Stimulated activated CD8-positive, alpha-beta memory T cell treated with anti-CD3 and anti-CD28 coated beads, Interleukin-15, amount 100 ng/mL, for 1 hour (primary cell): ENCODE measurements around the gene RPTOR.
A peak's percentile ranks its signal among the peaks of the same experiment; 100 is the strongest.

ENCODE experiments used
- DNase-seq: peaks from one replicate; pipeline ENCODE4 v3.0.0-alpha.2; 2020; ENCODE audit warnings: low read depth

The RPTOR gene

DNA sequence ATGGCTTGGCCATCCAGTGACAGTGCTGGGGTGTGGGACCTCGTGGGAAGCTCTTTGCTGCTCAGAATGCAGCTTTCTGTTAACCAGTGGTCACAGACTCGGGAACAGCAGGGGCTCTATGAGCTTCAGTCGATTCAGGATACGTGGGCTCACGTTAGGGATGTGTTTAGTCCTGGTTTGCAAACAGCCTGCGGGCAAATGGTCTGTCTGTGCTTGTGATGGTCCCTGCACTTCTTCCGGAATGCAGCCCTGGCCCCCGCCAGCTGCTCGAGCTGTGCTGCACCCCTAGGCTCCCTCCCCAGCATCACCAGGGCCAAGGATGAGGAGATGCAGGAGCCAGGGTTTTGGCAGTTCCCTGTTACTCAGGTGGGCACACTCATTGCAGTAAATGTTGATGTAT is 274.2 kb downstream of the RPTOR start:
- no peak for DNase-seq

DNA sequence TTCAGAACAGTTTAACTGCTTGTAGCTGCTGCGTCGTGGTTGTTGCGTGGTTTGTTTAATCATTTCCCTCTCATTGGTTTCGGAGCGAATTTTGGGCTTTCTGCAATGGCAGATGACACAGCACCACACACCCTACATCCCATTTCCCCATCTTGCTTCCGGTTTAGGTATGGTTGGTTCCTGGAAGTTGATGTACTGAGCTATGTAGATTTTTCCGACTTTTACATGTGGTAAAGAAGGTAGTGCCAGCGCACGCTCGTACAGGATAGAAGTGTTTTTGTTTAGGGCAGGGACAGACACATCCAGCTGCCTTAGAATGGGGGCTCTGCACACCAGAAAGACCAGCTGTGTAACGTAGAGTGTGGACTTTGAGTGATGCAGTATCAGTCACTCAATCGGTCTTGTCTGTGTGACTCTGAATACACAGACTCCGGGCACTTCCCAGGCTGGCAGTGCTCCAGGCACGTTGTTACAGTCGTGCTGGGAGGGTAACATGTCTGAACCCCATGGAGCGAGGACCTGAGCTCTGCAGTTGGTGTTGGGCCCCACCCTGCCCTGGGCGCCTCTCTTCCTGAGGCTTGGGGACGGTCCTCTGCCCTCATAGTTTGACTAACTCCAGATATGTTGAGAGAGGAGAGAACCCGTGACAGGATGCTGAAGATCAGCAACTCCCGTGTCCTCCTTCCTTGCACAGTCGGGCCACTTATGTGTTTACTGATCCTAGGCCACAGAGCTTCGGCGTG is 275.0 kb downstream of the RPTOR start:
- DNase-seq = no peak

DNA sequence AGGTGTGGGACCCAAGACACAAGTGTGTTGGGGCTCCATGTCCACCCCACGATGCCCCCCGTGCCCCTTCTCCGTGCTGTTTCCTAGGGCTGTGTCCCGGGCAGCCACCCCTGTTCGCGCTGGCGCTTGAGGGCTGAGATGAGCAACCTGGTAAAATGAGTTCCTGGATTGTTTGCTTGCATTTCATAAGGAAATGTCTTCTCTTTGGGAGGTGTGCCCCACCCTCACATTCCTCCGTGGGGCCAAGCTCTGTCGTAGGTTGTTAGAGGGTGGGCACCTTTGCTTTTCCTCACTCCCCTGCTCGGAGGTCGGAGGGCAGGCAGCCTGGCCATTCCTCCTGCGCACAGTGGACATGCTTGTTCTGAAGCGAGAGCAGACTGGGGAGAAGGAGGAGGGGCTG is 275.7 kb downstream of the RPTOR start:
- no peak for DNase-seq

DNA sequence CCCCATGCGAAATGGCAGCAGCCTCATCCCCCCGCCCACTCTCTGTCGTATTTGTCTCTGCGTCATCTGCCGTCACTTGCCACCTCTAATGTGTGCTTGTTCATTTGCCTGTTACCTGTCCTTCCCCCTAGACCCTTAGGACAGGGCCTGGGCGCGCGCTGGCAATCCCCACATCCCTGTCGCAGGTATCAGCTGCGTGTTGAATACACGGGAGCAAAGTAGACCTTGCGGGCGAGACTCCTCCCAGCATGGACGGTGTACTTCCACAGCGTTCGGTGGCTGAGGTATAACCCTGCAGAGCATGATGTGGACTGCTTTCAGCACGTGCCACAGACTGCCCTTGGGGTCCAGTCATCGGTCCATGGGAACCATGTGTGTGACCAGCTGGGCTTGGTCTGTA is 276.9 kb downstream of the RPTOR start:
- no peak for DNase-seq

DNA sequence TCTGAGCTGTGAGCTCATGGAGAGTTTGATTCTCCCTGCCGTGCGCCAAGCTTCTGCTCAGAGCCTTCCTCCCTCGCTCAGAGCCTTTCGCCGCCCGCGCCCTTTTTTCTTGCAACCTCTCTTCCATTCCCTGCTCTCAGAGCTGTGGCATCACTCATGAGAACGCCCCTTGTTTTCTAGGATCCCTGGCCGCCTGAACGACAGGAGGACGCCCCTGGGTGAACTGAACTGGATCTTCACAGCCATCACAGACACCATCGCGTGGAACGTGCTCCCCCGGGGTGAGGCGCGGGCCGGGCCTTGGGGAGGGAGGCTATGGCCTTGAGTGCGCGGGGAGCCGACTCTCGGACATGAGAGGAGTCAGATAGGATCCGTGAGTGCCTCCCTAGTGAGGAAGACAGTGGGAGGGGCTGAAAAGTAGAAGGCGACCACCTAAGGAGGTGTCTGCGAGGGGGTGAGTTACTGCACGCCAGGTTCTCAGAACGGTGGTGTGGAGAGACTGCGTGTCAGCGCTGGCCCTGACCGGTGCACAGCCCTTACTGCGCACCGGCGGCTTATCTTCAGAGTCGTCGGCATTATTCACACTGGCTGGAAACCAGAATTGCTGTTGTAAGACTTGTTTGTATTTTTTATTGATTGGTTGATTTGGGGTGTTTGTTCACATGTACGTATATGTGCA is 277.5 kb downstream of the RPTOR start:
- DNase-seq = no peak

DNA sequence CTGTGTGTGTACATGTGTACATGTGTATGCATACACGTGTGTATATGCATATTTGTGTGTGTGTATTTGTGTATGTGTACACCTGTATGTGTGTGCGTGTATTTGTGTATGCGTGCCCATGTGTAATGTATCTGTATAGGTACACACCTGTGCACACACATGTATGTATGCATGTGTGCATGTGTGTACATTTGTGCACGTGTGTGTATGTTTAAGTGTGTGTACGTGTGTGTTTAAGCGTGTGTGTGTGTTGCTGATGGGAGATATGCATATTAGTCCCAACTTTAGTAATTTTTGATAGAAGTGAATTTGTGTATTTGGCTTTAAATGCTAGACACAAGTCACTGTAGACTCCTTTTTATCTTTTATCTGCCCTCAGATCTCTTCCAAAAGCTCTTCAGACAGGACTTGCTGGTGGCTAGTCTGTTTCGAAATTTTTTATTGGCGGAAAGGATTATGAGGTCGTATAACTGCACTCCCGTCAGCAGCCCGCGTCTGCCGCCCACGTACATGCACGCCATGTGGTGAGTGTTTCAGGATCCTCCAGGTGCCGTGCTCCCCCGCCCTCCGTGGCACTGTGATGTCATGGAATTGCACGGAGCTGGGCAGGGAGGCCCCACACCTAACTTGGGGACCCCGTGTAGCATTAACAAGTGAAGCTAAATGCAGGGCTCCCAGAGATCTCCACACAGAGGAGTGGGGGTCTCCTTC is 278.2 kb downstream of the RPTOR start:
- no peak for DNase-seq

DNA sequence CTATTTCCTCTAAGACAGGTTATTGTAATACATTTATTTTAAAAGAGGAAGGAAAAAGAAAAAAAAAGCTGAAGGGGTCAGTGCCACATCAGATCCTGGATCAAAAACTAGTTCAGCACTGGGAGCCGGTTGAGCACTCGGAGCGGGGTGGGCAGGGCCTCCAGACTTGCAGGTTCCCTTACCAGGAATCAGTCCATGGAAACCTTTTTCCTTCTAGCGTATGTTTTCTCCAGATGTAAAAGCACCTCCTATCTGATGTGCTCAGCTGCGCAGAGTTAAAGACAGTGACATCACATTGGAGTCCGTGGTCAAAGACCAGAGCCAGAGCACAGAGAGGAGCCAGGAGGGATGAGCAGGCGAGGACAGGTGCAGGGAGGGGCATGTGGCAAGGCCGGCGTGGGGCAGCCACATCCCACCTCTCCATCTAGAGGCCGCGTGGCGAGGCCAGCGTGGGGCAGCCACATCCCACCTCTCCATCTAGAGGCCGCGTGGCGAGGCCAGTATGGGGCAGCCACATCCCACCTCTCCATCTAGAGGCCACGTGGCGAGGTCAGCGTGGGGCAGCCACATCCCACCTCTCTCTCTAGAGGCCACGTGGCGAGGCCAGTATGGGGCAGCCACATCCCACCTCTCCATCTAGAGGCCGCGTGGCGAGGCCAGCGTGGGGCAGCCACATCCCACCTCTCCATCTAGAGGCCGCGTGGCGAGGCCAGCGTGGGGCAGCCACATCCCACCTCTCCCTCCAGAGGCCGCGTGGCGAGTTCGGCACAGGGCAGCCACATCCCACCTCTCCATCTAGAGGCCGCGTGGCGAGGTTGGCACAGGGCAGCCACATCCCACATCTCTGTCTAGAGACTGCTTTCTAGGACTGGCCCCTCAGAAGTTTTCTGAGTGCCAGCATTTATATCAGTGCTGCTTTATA is 280.2 kb downstream of the RPTOR start:
- no peak for DNase-seq

DNA sequence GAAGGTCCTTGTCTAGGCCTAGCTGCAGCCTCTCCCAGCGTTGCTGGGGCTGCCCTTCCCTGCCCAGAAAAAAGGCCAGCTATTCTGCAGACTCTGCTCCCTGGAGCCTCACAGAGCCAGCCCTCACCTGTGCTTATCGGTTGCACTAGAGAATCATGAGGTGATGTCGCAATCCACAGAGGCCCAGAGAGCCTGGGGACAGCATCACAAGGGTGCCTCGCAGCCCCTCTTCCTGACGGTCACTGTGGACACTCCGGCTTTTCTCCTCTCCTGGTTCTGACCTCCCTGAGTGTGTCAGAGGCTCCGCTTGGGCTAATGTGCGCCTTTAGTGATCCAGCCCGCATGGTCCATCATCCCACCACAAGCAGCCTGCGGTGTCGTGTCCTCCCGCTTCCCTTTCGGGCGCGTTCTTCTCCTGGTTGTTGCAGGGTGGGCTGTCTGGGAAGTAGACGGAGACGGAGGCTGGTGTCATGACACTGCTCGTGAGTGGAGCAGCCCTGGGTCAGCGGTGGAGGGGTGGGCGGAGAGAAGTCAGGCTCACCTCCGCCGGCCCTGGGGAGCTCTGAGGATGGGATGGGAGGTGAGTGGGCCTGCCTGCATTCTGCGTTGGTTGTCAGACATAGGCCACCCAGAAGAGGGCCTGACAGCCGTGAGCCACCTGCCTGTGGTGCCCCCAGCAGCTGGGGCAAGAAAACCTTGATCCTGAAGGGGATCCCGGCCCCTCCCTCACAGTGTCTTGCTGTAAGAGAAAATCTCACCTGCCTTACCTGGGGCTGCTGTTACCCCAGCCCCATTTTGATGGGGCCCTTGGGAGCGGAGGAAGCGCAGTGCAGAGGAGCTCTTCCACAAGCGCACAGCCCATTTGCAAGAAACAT is 281.1 kb downstream of the RPTOR start:
- no peak for DNase-seq

DNA sequence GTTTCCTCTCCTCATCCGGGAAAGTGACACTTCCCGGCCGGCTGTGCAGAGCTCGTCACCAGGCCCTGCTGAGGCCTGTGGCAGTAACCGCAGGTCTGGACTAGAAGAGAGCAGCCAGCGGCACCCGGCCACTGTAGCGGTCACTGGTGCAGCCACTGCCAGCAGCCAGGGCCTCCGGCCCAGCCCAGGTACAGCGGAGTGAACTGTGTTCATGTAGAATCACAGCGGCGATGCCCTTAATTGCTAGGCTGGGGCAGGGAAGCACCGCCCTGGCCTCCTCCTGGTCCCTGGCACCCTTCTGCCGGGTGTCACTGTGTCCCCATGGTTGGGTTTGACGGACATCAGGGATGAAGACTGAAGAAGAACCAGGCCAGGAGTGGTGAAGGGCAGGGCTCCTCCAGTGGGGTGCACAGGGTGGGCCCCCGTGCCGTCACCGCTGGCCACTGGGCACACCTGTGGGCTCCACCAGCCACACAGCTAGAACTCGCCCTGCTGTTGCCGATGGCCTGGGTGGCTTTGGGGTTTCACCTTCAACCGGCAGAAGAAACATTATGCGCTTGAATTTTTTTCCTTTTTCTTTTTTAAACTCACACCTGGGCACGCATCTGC is 281.8 kb downstream of the RPTOR start:
- no peak for DNase-seq

DNA sequence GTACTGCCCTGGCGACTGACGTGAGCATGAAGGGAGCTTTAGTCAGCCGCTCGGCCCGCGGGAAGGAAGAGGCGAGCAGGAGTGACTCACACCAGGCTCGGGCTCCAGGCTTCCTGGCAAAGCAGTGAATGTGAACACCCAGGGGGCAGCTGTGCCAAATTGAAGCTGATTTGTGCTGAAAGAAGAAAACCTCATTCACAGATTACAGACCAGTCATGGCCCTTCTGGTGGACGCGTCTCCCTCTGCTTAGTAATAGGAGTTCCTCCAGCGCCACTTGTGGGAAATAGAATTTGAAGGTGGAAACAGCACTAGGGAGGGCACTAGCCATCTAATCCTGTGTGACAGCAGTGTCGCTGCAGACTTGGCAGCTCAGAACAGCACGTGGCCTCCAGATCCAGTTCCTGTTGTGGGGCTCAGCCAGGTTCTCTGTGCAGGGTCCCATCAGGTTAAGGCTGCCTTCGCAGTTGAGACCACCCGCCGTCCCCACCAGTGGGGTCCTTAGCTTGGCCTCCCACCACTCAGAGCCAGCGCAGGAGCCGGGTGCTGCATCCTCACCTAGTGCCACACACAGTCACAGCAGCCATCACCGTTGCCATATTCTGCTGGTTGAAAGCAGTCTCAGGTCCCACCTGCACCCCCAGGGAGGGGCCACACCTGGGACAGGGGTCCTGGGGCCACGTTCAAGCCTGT is 282.5 kb downstream of the RPTOR start:
- DNase-seq = no peak

DNA sequence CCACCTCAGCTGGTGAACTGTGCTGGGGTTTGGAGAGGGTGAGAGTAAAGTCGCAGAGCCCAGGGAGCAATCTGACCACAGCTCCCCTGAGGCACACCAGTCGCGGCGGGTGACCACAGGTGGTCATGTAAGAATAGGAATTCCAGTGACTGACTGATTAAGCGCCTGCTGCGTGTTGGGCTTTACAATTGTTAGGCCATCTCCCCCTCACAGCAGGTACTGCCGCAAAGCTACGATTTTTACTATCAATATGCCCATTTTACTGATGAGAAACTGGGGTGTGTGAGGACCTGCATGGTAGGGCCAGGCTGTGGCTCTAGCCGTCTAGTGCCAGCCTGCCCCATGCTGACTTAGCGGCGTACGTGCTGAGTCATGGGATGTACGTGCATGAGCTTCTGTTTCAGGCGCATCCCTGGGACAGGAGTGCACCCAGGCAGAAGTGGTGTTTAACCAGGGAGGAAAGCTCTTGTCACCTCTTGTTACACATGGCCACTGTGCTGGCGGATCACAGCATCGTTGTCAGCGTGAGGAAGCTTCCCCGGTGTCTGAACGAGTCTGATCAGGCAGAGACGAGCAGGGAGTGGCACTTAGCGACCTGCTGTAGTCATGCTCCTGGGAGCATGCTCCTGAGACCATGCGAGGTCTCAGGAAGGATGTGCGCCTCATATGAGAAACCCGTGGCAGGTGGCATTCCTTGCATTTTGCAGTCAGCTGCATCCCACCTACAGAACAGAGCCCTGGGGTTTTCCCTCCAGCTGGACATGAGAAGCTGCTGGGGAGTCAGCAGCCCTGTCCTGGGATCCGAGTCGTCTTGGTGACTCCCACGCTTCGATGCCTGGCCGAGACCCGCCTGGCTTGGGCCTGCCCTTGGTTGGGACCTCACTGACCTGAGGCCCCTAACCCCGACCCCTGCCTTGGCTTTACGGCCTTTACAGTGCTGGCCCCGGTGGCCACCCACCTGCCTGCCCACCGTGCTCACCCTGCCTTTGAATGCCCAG is 283.3 kb downstream of the RPTOR start:
- DNase-seq = no peak

DNA sequence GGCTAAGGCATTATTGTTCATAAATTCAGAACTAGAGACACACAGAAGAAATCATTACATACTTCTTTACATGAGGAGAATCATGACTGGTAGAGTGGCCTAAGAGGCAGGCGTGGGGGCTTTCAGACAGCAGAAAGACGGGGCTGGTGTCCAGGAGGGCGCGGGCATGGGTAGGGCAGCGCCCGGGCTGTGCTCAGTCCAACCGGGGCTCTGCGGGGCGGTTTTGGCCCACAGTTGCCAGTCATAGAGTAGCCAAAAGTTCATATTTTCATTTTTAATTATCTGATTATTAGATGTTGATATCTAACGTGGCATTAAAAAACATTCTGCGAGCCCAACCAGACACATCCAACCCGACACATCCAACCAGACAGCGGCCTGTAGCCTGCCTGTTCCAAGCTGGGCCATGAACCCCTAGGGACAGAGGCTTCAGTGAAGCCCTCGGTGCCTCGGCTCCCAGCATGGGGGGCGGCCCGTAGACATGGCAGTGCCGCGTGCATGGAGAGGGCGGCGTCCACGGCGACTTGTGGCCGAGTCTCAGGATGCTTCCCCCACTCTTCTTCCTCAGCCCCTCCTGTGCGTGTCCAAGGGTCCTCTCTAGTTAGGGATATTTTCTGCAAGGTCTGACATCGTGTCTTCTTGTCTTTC is 284.7 kb downstream of the RPTOR start:
- DNase-seq = no peak

DNA sequence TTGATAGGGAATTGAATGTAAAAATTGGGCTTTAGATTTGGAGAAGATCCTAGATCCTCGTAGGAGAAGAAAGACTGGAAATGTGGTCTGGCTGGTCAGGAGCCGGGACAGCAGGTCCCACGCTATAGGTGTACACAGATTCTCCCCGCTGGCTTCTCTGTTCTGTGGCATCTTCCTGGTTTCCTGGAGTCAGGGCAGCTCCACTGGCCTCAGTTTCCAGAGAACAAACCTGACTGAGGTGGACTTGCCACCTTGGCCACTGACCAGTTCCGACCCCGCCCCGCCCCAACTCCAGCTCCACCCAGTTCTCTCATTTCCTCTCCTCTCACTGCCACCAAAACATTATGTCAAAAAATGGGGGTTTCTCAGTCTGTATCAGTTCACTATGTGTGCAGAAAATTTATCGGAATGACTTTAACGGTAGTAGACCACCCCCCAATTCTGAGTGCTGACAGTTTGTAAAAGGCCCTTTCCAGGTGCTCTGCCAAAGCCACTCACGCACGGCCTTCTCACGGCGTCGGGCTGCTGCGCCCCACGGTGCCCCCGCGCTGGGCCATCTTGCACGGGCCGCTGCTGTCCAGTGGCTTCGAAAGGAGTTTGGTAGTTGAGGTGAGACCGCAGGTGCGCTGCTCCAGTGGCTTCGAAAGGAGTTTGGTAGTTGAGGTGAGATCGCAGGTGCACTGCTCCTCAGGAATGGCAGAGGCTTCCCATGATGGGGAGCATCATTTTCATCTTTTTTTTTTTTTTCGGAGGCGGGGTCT is 285.6 kb downstream of the RPTOR start:
- DNase-seq = no peak

DNA sequence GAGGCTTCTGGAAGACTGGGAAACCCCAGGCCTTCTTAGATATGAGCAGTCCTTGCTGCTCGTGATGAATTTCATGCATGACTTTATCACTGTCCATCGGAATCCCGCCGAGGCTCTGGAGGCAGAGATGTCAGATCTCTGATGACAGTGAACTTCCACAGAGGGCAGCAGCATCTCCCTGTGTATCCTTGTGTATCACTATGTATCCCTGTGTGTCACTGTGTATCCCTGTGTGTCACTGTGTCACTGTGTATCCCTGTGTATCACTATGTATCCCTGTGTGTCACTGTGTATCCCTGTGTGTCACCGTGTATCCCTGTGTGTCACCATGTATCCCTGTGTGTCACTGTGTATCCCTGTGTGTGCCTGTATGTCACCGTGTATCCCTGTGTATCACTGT is 286.9 kb downstream of the RPTOR start:
- no peak for DNase-seq

DNA sequence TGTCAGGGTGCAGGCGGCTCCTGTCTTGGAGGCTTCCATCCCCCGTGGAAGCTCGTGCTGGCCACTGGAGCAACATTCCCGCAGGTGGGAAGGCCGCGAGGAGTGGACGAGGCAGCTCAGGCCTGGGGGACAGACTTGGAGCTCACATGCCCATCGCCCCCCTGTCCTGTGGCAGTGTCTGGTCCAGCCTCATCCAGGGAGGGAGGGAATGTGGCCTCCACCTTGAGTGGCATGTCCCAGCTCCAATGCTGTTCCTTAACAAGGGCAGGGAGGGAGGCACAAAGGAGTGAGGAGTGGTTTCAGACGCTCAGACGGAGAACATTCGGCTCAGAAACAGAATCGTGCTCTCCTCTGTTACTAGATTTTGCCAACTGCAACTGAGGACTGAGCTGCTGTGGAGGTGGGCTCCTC is 287.6 kb downstream of the RPTOR start:
- DNase-seq = no peak

DNA sequence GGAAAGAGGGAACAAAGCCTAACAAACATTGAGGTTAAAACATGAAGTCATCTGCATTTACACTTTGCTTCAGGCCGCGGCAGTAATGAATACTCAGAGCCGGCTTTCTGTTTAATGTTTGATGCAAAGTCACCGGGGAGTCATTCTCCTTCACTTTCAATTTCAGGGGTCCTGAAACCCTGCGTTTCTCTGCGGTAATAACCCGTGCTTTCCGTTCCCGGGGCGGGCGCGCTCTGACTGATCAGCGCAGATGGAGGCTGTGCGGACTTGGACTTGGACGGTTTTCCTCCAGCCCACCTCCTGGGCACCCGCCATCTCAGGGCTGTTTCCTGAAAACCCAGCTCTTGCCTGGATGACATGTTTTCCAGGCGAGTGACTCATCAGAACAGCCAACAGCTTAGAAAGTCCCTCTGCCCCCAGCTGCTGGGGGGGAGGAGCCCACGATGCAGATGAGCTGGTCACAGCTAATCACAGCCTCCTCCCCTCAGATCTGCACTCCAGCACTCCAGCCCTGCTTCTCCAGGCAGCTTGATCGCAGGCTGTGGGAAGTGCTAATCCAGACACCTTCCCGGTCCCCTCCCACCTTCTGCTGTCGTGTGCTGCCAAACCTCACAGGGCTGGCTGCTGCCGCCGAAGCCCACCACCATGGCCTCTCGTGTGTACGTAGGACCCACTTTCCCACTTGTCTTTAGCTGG is 288.4 kb downstream of the RPTOR start:
- DNase-seq = peak; percentile 42
